ENCODE results near the gene MUL1.
A peak's percentile ranks its signal among the peaks of the same experiment; 100 is the strongest.

The MUL1 gene

GRCh38 chr1:20496241-20496661 lies 11.7 kb downstream of the MUL1 start:
- no peak overlapping the region for H3K4me3 ChIP-seq (ENCODE audit: insufficient read length, low read depth)
- no peak for TF ChIP-seq YY1 (IDR thresholded peaks at IDR 0.05; ENCODE audit: insufficient read depth, insufficient read length)
- TF ChIP-seq ZNF274 (IDR thresholded peaks at IDR 0.05; ENCODE audit: low read depth, low read length) = no peak
- TF ChIP-seq SUZ12 (IDR thresholded peaks at IDR 0.05; ENCODE audit: extremely low read depth, insufficient read depth, insufficient read length) = no peak
- no peaks in the 10 kb centered on the region for H3K9me3 ChIP-seq (ENCODE audit: insufficient read depth, low read length)
- no peak for DNase-seq (ENCODE audit: low read depth, low spot score)
- H3K9ac ChIP-seq (ENCODE audit: insufficient read length, low read depth) = no peak overlapping the region
- no peaks in the 10 kb centered on the region for H3K4me1 ChIP-seq (ENCODE audit: insufficient read depth, insufficient read length)
- peaks cover 36% of the 10 kb centered on the region for H3K36me3 ChIP-seq (ENCODE audit: insufficient read depth, insufficient read length, low read length)
- no peaks in the 10 kb centered on the region for H3K27me3 ChIP-seq (ENCODE audit: insufficient read depth, insufficient read length)

GRCh38 chr1:20495661-20496060 lies 12.3 kb downstream of the MUL1 start:
- no peaks in the 10 kb centered on the region for H3K27me3 ChIP-seq (ENCODE audit: insufficient read depth, insufficient read length)

GRCh38 chr1:20494609-20495311 lies 13.2 kb downstream of the MUL1 start:
- no peak for DNase-seq (ENCODE audit: low read depth, low spot score)
- peaks cover 2% of the 10 kb centered on the region for H3K27me3 ChIP-seq (ENCODE audit: insufficient read depth, insufficient read length)
- H3K4me1 ChIP-seq (ENCODE audit: insufficient read depth, insufficient read length) = no peaks in the 10 kb centered on the region
- H3K4me3 ChIP-seq (ENCODE audit: insufficient read length, low read depth) = no peak overlapping the region
- peaks cover 21% of the 10 kb centered on the region for H3K36me3 ChIP-seq (ENCODE audit: insufficient read depth, insufficient read length, low read length)
- no peak for TF ChIP-seq SUZ12 (IDR thresholded peaks at IDR 0.05; ENCODE audit: extremely low read depth, insufficient read depth, insufficient read length)
- no peak for TF ChIP-seq ZNF274 (IDR thresholded peaks at IDR 0.05; ENCODE audit: low read depth, low read length)
- no peak for TF ChIP-seq YY1 (IDR thresholded peaks at IDR 0.05; ENCODE audit: insufficient read depth, insufficient read length)
- H3K9me3 ChIP-seq (ENCODE audit: insufficient read depth, low read length) = no peaks in the 10 kb centered on the region
- no peak overlapping the region for H3K9ac ChIP-seq (ENCODE audit: insufficient read length, low read depth)

More at GRCh38 chr1:20495661-20496060, 12.3 kb downstream of the MUL1 start:
- no peak for DNase-seq (ENCODE audit: low read depth, low spot score)
- Histone ChIP-seq H3K4me1 (ENCODE audit: insufficient read depth, insufficient read length) (no peaks in the 10 kb centered on the region), H3K9me3 (ENCODE audit: insufficient read depth, low read length) (no peaks in the 10 kb centered on the region), H3K4me3 (ENCODE audit: insufficient read length, low read depth) (no peak overlapping the region), H3K36me3 (ENCODE audit: insufficient read depth, insufficient read length, low read length) (peaks cover 30% of the 10 kb centered on the region), H3K9ac (ENCODE audit: insufficient read length, low read depth) (no peak overlapping the region)
- TF ChIP-seq ZNF274 (IDR thresholded peaks at IDR 0.05; ENCODE audit: low read depth, low read length) (no peak), SUZ12 (IDR thresholded peaks at IDR 0.05; ENCODE audit: extremely low read depth, insufficient read depth, insufficient read length) (no peak), YY1 (IDR thresholded peaks at IDR 0.05; ENCODE audit: insufficient read depth, insufficient read length) (no peak)

GRCh38 chr1:20493839-20494608 lies 13.9 kb downstream of the MUL1 start:
- TF ChIP-seq ZNF274 (IDR thresholded peaks at IDR 0.05; ENCODE audit: low read depth, low read length) (no peak), YY1 (IDR thresholded peaks at IDR 0.05; ENCODE audit: insufficient read depth, insufficient read length) (no peak), SUZ12 (IDR thresholded peaks at IDR 0.05; ENCODE audit: extremely low read depth, insufficient read depth, insufficient read length) (no peak)
- H3K4me3 ChIP-seq (ENCODE audit: insufficient read length, low read depth) = no peak overlapping the region
- peak overlapping the region; percentile 28 for H3K9ac ChIP-seq (ENCODE audit: insufficient read length, low read depth)

GRCh38 chr1:20493309-20493708 lies 14.6 kb downstream of the MUL1 start:
- Histone ChIP-seq H3K36me3 (ENCODE audit: insufficient read depth, insufficient read length, low read length) (peaks cover 6% of the 10 kb centered on the region), H3K27me3 (ENCODE audit: insufficient read depth, insufficient read length) (peaks cover 11% of the 10 kb centered on the region), H3K9ac (ENCODE audit: insufficient read length, low read depth) (no peak overlapping the region), H3K9me3 (ENCODE audit: insufficient read depth, low read length) (no peaks in the 10 kb centered on the region), H3K4me1 (ENCODE audit: insufficient read depth, insufficient read length) (no peaks in the 10 kb centered on the region), H3K4me3 (ENCODE audit: insufficient read length, low read depth) (no peak overlapping the region)
- DNase-seq (ENCODE audit: low read depth, low spot score) = no peak
- TF ChIP-seq YY1 (IDR thresholded peaks at IDR 0.05; ENCODE audit: insufficient read depth, insufficient read length) = no peak
- no peak for TF ChIP-seq ZNF274 (IDR thresholded peaks at IDR 0.05; ENCODE audit: low read depth, low read length)
- TF ChIP-seq SUZ12 (IDR thresholded peaks at IDR 0.05; ENCODE audit: extremely low read depth, insufficient read depth, insufficient read length) = no peak

More at GRCh38 chr1:20493839-20494608, 13.9 kb downstream of the MUL1 start:
- DNase-seq (ENCODE audit: low read depth, low spot score) = peak; percentile 72
- Histone ChIP-seq H3K4me1 (ENCODE audit: insufficient read depth, insufficient read length) (no peaks in the 10 kb centered on the region), H3K36me3 (ENCODE audit: insufficient read depth, insufficient read length, low read length) (peaks cover 13% of the 10 kb centered on the region), H3K27me3 (ENCODE audit: insufficient read depth, insufficient read length) (peaks cover 4% of the 10 kb centered on the region), H3K9me3 (ENCODE audit: insufficient read depth, low read length) (no peaks in the 10 kb centered on the region)

- Histone ChIP-seq H3K9ac (ENCODE audit: insufficient read length, low read depth) (no peak overlapping the region), H3K9me3 (ENCODE audit: insufficient read depth, low read length) (no peaks in the 10 kb centered on the region), H3K27me3 (ENCODE audit: insufficient read depth, insufficient read length) (peaks cover 16% of the 10 kb centered on the region), H3K36me3 (ENCODE audit: insufficient read depth, insufficient read length, low read length) (peaks cover 1% of the 10 kb centered on the region), H3K4me1 (ENCODE audit: insufficient read depth, insufficient read length) (no peaks in the 10 kb centered on the region), H3K4me3 (ENCODE audit: insufficient read length, low read depth) (no peak overlapping the region)
- no peak for DNase-seq (ENCODE audit: low read depth, low spot score)
- TF ChIP-seq SUZ12 (IDR thresholded peaks at IDR 0.05; ENCODE audit: extremely low read depth, insufficient read depth, insufficient read length) (no peak), ZNF274 (IDR thresholded peaks at IDR 0.05; ENCODE audit: low read depth, low read length) (no peak), YY1 (IDR thresholded peaks at IDR 0.05; ENCODE audit: insufficient read depth, insufficient read length) (no peak)
Observed at GRCh38 chr1:20492751-20493150, 15.2 kb downstream of the MUL1 start.

GRCh38 chr1:20491866-20492265 lies 16.1 kb downstream of the MUL1 start:
- H3K9me3 ChIP-seq (ENCODE audit: insufficient read depth, low read length) = no peaks in the 10 kb centered on the region
- TF ChIP-seq ZNF274 (IDR thresholded peaks at IDR 0.05; ENCODE audit: low read depth, low read length) (no peak), YY1 (IDR thresholded peaks at IDR 0.05; ENCODE audit: insufficient read depth, insufficient read length) (no peak), SUZ12 (IDR thresholded peaks at IDR 0.05; ENCODE audit: extremely low read depth, insufficient read depth, insufficient read length) (no peak)
- H3K4me3 ChIP-seq (ENCODE audit: insufficient read length, low read depth) = no peak overlapping the region
- DNase-seq (ENCODE audit: low read depth, low spot score) = no peak
- peaks cover 25% of the 10 kb centered on the region for H3K27me3 ChIP-seq (ENCODE audit: insufficient read depth, insufficient read length)
- no peaks in the 10 kb centered on the region for H3K36me3 ChIP-seq (ENCODE audit: insufficient read depth, insufficient read length, low read length)
- no peak overlapping the region for H3K9ac ChIP-seq (ENCODE audit: insufficient read length, low read depth)
- peaks cover 2% of the 10 kb centered on the region for H3K4me1 ChIP-seq (ENCODE audit: insufficient read depth, insufficient read length)

Data from NT2/D1 (cell line).